ENCODE results near the gene SPAG9. TPM values are rescaled to one million over a fixed set of nuclear protein-coding genes. Genes with fewer than 3 reads are reported as not detected.

SPAG9 gene
- total and polyA plus RNA-seq, 2 donors (not counting 1 experiment from before 2014, with no cell fraction given): 8.6 to 64.1 TPM

DNA sequence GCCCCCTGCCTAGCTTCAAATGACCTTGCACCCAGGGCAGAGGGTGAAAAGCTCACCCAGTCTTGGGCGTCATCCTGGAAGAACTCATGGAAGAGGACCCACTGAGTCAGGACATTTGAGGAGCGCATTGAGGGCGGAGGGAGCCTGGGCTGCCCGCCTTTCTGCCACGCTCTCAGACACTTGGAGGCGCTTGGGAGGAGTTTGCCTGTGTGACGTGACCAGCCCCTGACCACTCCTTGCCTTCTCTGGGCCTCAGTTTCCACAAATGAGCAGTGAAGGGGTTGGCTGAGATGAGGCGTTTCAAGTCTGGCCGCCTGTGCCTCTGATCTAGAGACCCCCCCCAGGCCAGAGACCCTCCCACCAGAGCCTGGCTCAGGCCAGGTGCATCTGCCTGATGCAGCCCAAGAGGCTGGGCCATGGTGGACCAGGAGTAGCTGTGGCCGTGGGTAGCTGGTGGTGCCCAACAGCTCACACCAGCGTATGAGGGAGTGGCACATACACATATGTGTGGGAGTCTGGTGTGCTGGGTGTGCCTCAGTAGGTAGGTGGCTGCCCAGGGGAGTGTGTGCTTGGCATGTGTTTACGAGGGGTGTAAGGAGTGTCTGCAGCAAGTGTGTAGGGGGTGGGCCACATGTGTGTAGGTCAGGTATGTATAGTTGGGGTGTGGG, 174.3 kb downstream of the SPAG9 start:
- Histone ChIP-seq H3K9me3 (ENCODE audit: control extremely low read depth in 1 of 3, control insufficient read depth in 2 of 3, insufficient read depth in 1 of 3, low read length in 2 of 3) (no peaks in the 10 kb centered on the region), H3K27ac (ENCODE audit: low read length in 2 of 2) (no peak overlapping the region), H3K27me3 (replicated peaks in 1 of 4; ENCODE audit: control extremely low read depth in 1 of 4, control insufficient read depth in 3 of 4, insufficient read depth in 4 of 4, low read length in 3 of 4) (peaks cover 0 to 25% (median 7%) of the 10 kb centered on the region in 4 experiments), H3K79me2 (ENCODE audit: control insufficient read depth, insufficient read depth, low read length) (no peaks in the 10 kb centered on the region), H4K20me1 (ENCODE audit: control insufficient read depth, insufficient read depth, low read length, poor library complexity, severe bottlenecking) (no peaks in the 10 kb centered on the region), H3K36me3 (replicated peaks in 1 of 2; ENCODE audit: control extremely low read depth in 1 of 2, control insufficient read depth in 1 of 2, extremely low read depth in 1 of 2, insufficient read depth in 2 of 2, low read length in 1 of 2) (no peaks in the 10 kb centered on the region), H3K4me1 (ENCODE audit: control insufficient read depth in 2 of 2, insufficient read depth in 2 of 2, low read length in 2 of 2) (peaks cover 15 to 23% of the 10 kb centered on the region in 2 donors), H3K4me3 (ENCODE audit: control extremely low read depth in 1 of 5, extremely low read depth in 1 of 5, insufficient read depth in 1 of 5, low read depth in 2 of 5, low read length in 4 of 5) (no peak overlapping the region), H3K9ac (ENCODE audit: low read length) (no peak overlapping the region), H3K4me2 (replicated peaks; ENCODE audit: low read depth, low read length, poor library complexity, severe bottlenecking) (no peak overlapping the region), H2AFZ (ENCODE audit: insufficient read depth, low read depth, low read length, poor library complexity, severe bottlenecking) (no peak overlapping the region)
- 98% methylated on average over 11 of the region's 12 CpGs for WGBS (ENCODE audit: insufficient coverage)
- no peak overlapping the region for H3K4me3 Mint-ChIP-seq
- TF ChIP-seq EZH2 (IDR thresholded peaks at IDR 0.05; ENCODE audit: borderline replicate concordance, insufficient read depth, low read depth, low read length, poor library complexity, severe bottlenecking): no peak
- TF ChIP-seq, protein P1, sequence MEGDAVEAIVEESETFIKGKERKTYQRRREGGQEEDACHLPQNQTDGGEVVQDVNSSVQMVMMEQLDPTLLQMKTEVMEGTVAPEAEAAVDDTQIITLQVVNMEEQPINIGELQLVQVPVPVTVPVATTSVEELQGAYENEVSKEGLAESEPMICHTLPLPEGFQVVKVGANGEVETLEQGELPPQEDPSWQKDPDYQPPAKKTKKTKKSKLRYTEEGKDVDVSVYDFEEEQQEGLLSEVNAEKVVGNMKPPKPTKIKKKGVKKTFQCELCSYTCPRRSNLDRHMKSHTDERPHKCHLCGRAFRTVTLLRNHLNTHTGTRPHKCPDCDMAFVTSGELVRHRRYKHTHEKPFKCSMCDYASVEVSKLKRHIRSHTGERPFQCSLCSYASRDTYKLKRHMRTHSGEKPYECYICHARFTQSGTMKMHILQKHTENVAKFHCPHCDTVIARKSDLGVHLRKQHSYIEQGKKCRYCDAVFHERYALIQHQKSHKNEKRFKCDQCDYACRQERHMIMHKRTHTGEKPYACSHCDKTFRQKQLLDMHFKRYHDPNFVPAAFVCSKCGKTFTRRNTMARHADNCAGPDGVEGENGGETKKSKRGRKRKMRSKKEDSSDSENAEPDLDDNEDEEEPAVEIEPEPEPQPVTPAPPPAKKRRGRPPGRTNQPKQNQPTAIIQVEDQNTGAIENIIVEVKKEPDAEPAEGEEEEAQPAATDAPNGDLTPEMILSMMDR (IDR thresholded peaks at IDR 0.05): no peak
- peaks cover 14% of the 10 kb centered on the region for H3K4me1 Mint-ChIP-seq
- DNase-seq (no peak), ATAC-seq (ENCODE audit: low read depth) (no peak)
- H3K9me3 Mint-ChIP-seq (ENCODE audit: insufficient read depth): no peaks in the 10 kb centered on the region
- POLR2A ChIA-PET: no interaction called here
- intact Hi-C loops (cut with micrococcal nuclease): no loop called here
- H3K27ac Mint-ChIP-seq: no peak overlapping the region
- CTCF ChIA-PET: interaction anchor here (2.8 kb wide), 1 partner anchor 94 kb away, joined by 8 read pairs; no protein-coding TSS in a partner anchor
- peaks cover 15% of the 10 kb centered on the region for H3K27me3 Mint-ChIP-seq

DNA sequence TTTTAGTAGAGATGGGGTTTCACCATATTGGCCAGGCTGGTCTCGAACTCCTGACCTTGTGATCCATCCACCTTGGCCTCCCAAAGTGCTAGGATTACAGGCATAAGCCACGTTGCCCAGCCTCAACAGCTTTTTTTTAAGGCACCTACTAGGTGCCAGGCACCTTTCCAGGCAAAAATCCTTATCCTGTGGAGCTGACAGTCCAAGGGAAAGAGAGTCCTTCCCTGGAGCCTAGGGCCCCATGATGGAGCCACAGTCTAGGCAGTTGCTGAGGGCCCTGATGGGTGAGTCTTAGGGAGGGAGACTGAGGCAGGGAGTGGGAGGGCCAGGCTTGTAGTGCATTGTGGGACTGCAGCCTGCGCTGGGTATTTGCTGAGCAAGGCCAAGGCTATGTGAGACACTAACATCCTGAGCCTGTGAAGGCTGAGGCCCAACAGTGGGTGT, 174.9 kb downstream of the SPAG9 start:
- Mint-ChIP-seq H3K4me3 (no peak overlapping the region), H3K27me3 (peaks cover 13% of the 10 kb centered on the region), H3K9me3 (ENCODE audit: insufficient read depth) (no peaks in the 10 kb centered on the region), H3K27ac (no peak overlapping the region), H3K4me1 (peaks cover 12% of the 10 kb centered on the region)
- H3K9me3 ChIP-seq (ENCODE audit: control extremely low read depth in 1 of 3, control insufficient read depth in 2 of 3, insufficient read depth in 1 of 3, low read length in 2 of 3): no peaks in the 10 kb centered on the region
- H3K4me3 ChIP-seq (ENCODE audit: control extremely low read depth in 1 of 5, extremely low read depth in 1 of 5, insufficient read depth in 1 of 5, low read depth in 2 of 5, low read length in 4 of 5): no peak overlapping the region
- ChIA-PET CTCF (interaction anchor here (1.0 to 2.8 kb wide), 4 partner anchors 10 to 101 kb away, joined by 3 to 8 read pairs (median 4); no protein-coding TSS in a partner anchor), POLR2A (interaction anchor here (1.1 kb wide), 1 partner anchor 79 kb away, joined by 3 read pairs; the partner anchor contains the start of gene TOB1)
- H3K27ac ChIP-seq (ENCODE audit: low read length in 2 of 2): no peak overlapping the region
- H4K20me1 ChIP-seq (ENCODE audit: control insufficient read depth, insufficient read depth, low read length, poor library complexity, severe bottlenecking): no peaks in the 10 kb centered on the region
- peaks cover 0 to 24% (median 7%) of the 10 kb centered on the region in 4 experiments for H3K27me3 ChIP-seq (replicated peaks in 1 of 4; ENCODE audit: control extremely low read depth in 1 of 4, control insufficient read depth in 3 of 4, insufficient read depth in 4 of 4, low read length in 3 of 4)
- no peak overlapping the region for H2AFZ ChIP-seq (ENCODE audit: insufficient read depth, low read depth, low read length, poor library complexity, severe bottlenecking)
- 100% methylated on average over 3 of the region's 3 CpGs for WGBS (ENCODE audit: insufficient coverage)
- TF ChIP-seq, protein P1 (IDR thresholded peaks at IDR 0.05): no peak
- TF ChIP-seq EZH2 (IDR thresholded peaks at IDR 0.05; ENCODE audit: borderline replicate concordance, insufficient read depth, low read depth, low read length, poor library complexity, severe bottlenecking): no peak
- H3K9ac ChIP-seq (ENCODE audit: low read length): no peak overlapping the region
- peaks cover 14 to 20% of the 10 kb centered on the region in 2 donors for H3K4me1 ChIP-seq (ENCODE audit: control insufficient read depth in 2 of 2, insufficient read depth in 2 of 2, low read length in 2 of 2)
- no peak overlapping the region for H3K4me2 ChIP-seq (replicated peaks; ENCODE audit: low read depth, low read length, poor library complexity, severe bottlenecking)
- DNase-seq: no peak
- no peaks in the 10 kb centered on the region for H3K79me2 ChIP-seq (ENCODE audit: control insufficient read depth, insufficient read depth, low read length)
- no peak for ATAC-seq (ENCODE audit: low read depth)
- intact Hi-C loops (cut with micrococcal nuclease): no loop called here
- H3K36me3 ChIP-seq (replicated peaks in 1 of 2; ENCODE audit: control extremely low read depth in 1 of 2, control insufficient read depth in 1 of 2, extremely low read depth in 1 of 2, insufficient read depth in 2 of 2, low read length in 1 of 2): no peaks in the 10 kb centered on the region

Measured in B cell (primary cell).